ENCODE data around the gene ATP9A.

DNA sequence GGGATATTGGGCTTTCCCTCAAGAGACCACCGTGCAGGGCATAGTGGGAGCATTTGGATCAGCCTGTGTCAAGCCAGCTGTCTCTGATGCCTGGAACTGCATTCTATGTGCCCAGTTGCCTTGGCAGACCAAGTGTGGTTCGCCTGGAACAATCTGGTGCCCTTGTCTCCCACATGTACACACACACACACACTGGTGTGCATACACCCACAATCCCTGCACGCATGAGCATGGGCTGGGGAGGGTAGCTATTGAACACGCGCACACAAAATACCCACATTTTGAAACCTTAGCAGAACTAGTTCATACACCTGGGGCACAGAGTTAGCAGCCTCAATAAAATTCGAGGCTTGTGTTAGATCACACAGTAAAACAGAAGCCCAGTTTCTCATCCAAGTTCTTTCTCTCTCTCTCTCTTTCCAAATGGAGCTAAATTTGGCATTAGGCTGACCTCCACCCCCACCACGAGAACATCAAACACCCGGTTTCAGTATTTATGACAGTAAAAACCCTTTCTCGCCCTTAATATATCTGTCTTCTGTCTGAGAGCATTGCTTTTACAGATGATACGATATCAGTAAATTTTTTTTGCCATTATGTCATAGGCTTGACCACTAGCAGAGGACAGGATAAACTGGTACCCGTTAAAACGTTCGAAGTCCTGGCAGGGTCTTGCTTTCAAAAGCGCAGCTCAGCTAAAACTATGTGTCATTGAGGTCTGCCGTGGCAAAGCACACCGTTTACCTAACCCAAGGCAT is 207.5 kb downstream of the ATP9A start:
- TF ChIP-seq, protein P1, sequence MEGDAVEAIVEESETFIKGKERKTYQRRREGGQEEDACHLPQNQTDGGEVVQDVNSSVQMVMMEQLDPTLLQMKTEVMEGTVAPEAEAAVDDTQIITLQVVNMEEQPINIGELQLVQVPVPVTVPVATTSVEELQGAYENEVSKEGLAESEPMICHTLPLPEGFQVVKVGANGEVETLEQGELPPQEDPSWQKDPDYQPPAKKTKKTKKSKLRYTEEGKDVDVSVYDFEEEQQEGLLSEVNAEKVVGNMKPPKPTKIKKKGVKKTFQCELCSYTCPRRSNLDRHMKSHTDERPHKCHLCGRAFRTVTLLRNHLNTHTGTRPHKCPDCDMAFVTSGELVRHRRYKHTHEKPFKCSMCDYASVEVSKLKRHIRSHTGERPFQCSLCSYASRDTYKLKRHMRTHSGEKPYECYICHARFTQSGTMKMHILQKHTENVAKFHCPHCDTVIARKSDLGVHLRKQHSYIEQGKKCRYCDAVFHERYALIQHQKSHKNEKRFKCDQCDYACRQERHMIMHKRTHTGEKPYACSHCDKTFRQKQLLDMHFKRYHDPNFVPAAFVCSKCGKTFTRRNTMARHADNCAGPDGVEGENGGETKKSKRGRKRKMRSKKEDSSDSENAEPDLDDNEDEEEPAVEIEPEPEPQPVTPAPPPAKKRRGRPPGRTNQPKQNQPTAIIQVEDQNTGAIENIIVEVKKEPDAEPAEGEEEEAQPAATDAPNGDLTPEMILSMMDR (IDR thresholded peaks at IDR 0.05) = no peak
- TF ChIP-seq EZH2 (IDR thresholded peaks at IDR 0.05) (no peak), EZH2phosphoT487 (IDR thresholded peaks at IDR 0.05) (no peak)

Measured in neural progenitor cell (in vitro differentiated cells).